Measurements from ENCODE around the gene KCNT2. TPM values are rescaled to one million over a fixed set of nuclear protein-coding genes. Genes with fewer than 3 reads are reported as not detected.
"Not testable (repeated sequence)": the region's sequence is repeated elsewhere in the genome, so short reads cannot be mapped to it uniquely, and the experiment has no call there.

The KCNT2 gene
- total RNA-seq, 2 experiments from 2014 or later = not detected

GRCh38 chr1:196312739-196313138, 295.5 kb downstream of the KCNT2 start:
- Mint-ChIP-seq H3K27ac (no peak overlapping the region), H3K4me1 (no peaks in the 10 kb centered on the region), H3K27me3 (no peaks in the 10 kb centered on the region), H3K9me3 (no peaks in the 10 kb centered on the region), H3K4me3 (no peak overlapping the region), H3K36me3 (no peaks in the 10 kb centered on the region)
- POLR2A ChIA-PET = no interaction called here
- ATAC-seq (ENCODE audit: low read depth) = no peak
- no peak for DNase-seq

DNA sequence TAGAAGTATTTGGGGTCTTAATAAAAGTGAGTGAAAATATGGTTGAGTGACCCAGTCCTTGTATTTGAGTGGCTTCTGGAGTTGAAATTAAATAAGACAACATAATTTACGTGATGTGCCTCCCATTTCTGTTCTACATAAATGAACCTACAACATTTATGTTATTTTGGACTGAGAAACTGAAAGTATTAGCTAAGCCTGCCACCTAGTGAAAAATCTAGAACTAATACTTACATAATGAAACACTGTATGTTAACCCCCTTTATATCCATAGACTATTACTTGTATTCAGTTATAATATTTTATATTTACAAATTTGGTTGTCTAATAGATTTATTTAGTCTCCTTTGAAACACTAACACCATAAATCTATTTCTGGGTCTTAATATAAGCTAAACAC, 298.9 kb downstream of the KCNT2 start:
- ATAC-seq (ENCODE audit: low read depth) (no peak), DNase-seq (no peak)
- no peak overlapping the region for H3K4me3 Mint-ChIP-seq
- POLR2A ChIA-PET = no interaction called here
- no peak overlapping the region for H3K27ac Mint-ChIP-seq
- no peaks in the 10 kb centered on the region for H3K27me3 Mint-ChIP-seq
- no peaks in the 10 kb centered on the region for H3K36me3 Mint-ChIP-seq
- no peaks in the 10 kb centered on the region for H3K9me3 Mint-ChIP-seq
- no peaks in the 10 kb centered on the region for H3K4me1 Mint-ChIP-seq

- no peak overlapping the region for H3K27ac Mint-ChIP-seq
- H3K4me1 Mint-ChIP-seq = no peaks in the 10 kb centered on the region
- no peaks in the 10 kb centered on the region for H3K9me3 Mint-ChIP-seq
- no peak overlapping the region for H3K4me3 Mint-ChIP-seq
- H3K36me3 Mint-ChIP-seq = no peaks in the 10 kb centered on the region
- ATAC-seq (ENCODE audit: low read depth) (no peak), DNase-seq (no peak)
- no peaks in the 10 kb centered on the region for H3K27me3 Mint-ChIP-seq
- POLR2A ChIA-PET = no interaction called here
Observed at GRCh38 chr1:196308176-196308575, 300.1 kb downstream of the KCNT2 start.

DNA sequence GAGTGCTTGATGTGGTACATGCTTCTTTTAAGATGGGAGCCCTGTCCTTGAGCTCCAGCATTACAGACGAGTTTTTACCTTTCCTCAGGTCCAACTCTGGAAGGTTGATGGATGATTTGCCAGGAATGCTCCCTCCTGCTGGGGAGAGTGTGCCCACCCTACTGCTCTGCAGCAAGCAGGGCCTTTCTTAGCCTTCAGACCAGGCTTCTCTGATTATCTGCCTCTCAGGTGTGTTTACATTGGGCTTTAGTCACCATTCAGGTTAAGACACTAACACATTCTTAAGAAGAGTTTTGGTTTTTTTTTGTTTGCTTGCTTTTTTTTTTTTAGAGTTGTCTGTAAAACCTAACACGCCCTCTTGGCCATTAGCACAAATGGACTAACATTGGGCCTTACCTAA, 301.8 kb downstream of the KCNT2 start:
- POLR2A ChIA-PET = no interaction called here
- H3K36me3 Mint-ChIP-seq = no peaks in the 10 kb centered on the region
- H3K9me3 Mint-ChIP-seq = no peaks in the 10 kb centered on the region
- H3K27ac Mint-ChIP-seq = no peak overlapping the region
- H3K4me1 Mint-ChIP-seq = no peaks in the 10 kb centered on the region
- H3K27me3 Mint-ChIP-seq = no peaks in the 10 kb centered on the region
- DNase-seq = no peak
- no peak overlapping the region for H3K4me3 Mint-ChIP-seq
- no peak for ATAC-seq (ENCODE audit: low read depth)

DNA sequence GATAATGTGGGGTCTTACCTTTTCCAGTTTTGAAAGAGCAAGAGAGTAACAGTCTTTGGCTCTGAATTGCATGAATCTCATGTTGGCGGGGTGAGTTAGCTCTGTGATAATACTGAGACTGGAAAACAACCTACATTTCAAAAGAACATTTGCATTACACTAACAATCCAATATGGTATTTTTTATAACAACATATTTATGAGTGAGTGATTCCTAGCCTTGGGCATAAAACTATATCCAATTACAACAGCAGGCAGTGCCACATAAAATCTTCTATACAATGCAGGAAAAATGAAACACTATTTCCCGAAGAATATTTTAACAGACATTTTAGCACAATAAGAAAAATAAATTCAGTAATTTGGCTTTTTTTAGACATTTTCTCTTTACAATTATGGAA, 303.0 kb downstream of the KCNT2 start:
- H3K4me1 Mint-ChIP-seq = no peaks in the 10 kb centered on the region
- DNase-seq = no peak
- ATAC-seq (ENCODE audit: low read depth) = no peak
- no peak overlapping the region for H3K27ac Mint-ChIP-seq
- H3K4me3 Mint-ChIP-seq = no peak overlapping the region
- H3K9me3 Mint-ChIP-seq = no peaks in the 10 kb centered on the region
- POLR2A ChIA-PET = no interaction called here
- H3K27me3 Mint-ChIP-seq = no peaks in the 10 kb centered on the region
- H3K36me3 Mint-ChIP-seq = no peaks in the 10 kb centered on the region

GRCh38 chr1:196302981-196303380, 305.3 kb downstream of the KCNT2 start:
- Mint-ChIP-seq H3K4me1 (no peaks in the 10 kb centered on the region), H3K27me3 (no peaks in the 10 kb centered on the region)
- no peak for ATAC-seq (ENCODE audit: low read depth)

DNA sequence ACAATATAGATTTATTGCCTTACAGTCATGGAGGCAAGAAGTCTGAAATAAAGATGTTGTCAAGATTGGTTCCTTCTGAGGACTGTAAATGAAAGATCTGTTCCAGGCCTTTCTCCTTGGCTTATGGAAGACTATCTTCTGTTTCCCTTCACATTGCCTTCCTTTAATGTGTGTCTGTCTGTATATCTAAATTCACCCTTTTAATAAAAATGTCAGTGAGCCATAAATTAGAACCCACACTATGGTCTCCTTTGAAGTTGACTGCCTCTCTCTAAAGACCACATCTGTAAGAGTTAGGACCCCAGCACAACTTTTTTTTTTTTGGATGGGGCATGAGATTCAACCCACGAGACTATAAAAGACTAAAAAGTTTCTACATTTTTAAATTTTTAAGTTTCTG, 305.8 kb downstream of the KCNT2 start:
- POLR2A ChIA-PET = no interaction called here
- Mint-ChIP-seq H3K36me3 (no peaks in the 10 kb centered on the region), H3K4me1 (no peaks in the 10 kb centered on the region), H3K4me3 (no peak overlapping the region), H3K27me3 (no peaks in the 10 kb centered on the region), H3K9me3 (no peaks in the 10 kb centered on the region), H3K27ac (no peak overlapping the region)
- ATAC-seq (ENCODE audit: low read depth) (no peak), DNase-seq (no peak)

More at GRCh38 chr1:196302981-196303380, 305.3 kb downstream of the KCNT2 start:
- no peaks in the 10 kb centered on the region for H3K36me3 Mint-ChIP-seq
- no peak overlapping the region for H3K27ac Mint-ChIP-seq
- H3K9me3 Mint-ChIP-seq = no peaks in the 10 kb centered on the region
- POLR2A ChIA-PET = no interaction called here
- DNase-seq = no peak
- H3K4me3 Mint-ChIP-seq = no peak overlapping the region

- no peaks in the 10 kb centered on the region for H3K4me1 Mint-ChIP-seq
- no peaks in the 10 kb centered on the region for H3K9me3 Mint-ChIP-seq
- H3K36me3 Mint-ChIP-seq = no peaks in the 10 kb centered on the region
- H3K27me3 Mint-ChIP-seq = no peaks in the 10 kb centered on the region
- H3K4me3 Mint-ChIP-seq = no peak overlapping the region
- H3K27ac Mint-ChIP-seq = no peak overlapping the region
- POLR2A ChIA-PET = no interaction called here
- DNase-seq (no peak), ATAC-seq (ENCODE audit: low read depth) (no peak)
Observed at GRCh38 chr1:196295766-196296165, 312.5 kb downstream of the KCNT2 start.

DNA sequence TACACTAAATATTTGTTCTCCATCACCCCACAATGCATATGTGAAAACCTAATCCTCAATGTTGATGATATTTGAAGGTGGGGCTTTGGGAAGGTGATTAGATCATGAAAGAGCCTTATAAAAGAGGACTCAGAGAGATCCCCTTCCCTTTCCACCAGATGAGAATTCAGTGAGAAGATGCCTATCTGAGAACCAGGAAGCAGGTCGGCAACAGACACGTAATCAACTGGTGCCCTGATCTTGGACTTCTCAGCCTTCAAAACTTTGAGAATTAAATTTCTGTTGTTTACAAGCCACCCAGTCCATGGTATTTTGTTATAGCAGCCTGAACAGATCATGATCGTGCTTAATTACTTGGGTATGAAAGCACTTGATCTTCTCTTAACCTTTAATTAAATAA, 329.4 kb downstream of the KCNT2 start:
- Mint-ChIP-seq H3K27ac (no peak overlapping the region), H3K27me3 (no peaks in the 10 kb centered on the region), H3K4me1 (no peaks in the 10 kb centered on the region), H3K9me3 (no peaks in the 10 kb centered on the region), H3K36me3 (no peaks in the 10 kb centered on the region), H3K4me3 (no peak overlapping the region)
- DNase-seq = no peak
- POLR2A ChIA-PET = no interaction called here
- no peak for ATAC-seq (ENCODE audit: low read depth)

- POLR2A ChIA-PET = no interaction called here
- Mint-ChIP-seq H3K9me3 (no peaks in the 10 kb centered on the region), H3K4me3 (no peak overlapping the region), H3K27me3 (no peaks in the 10 kb centered on the region), H3K4me1 (no peaks in the 10 kb centered on the region), H3K27ac (no peak overlapping the region), H3K36me3 (no peaks in the 10 kb centered on the region)
- ATAC-seq (ENCODE audit: low read depth) (no peak), DNase-seq (no peak)
Observed at GRCh38 chr1:196277860-196278259, 330.4 kb downstream of the KCNT2 start.

DNA sequence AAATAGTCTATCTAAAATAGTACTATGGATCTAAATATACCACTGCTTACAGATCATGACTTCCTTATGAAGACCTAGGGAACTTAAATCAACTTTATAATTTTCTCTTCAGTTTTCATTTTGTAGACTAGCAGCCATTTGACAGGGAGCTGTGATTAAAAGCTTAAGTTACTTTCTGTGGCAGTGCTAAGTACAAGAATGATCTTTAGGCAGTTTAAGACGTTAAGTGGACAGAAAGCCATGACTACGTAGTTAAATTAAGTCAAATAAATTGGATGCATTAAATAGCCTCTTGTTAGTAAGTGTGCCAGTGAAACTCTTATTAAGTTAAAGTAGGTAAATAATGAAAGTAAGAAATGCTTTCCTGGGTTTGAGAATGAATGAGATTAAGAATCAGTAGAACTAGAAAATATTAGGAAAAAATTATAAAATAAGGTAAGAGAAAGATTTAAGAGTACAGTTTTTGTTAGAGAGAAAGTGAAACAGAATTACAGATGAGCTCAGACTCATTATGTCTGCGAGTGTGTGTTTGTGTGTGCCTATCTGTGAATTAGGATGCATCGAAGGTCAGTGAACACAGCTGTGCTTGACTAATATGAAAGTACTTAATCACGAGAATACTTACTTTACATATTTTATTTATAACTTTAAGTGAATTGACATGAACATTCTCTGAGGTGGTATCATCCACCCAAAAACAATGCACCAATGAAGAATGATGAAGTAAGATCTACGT, 336.9 kb downstream of the KCNT2 start:
- no peak for ATAC-seq (ENCODE audit: low read depth)
- H3K4me1 Mint-ChIP-seq = no peaks in the 10 kb centered on the region

DNA sequence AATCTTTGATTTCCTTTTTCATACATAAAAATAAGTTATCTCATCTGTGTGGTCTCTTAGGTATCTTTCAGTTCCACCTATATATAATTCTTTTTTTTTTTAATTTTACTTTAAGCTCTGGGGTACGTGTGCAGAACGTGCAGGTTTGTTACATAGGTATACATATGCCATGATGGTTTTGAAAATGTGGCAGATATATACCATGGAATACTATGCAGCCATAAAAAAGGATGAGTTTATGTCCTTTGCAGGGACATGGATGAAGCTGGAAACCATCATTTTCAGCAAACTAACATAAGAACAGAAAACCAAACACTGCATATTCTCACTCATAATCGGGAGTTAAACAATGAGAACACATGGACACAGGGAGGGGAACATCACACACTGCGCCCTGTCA, 345.2 kb downstream of the KCNT2 start:
- ATAC-seq (ENCODE audit: low read depth); H3K36me3 Mint-ChIP-seq; H3K4me3 Mint-ChIP-seq; H3K27ac Mint-ChIP-seq; DNase-seq; H3K4me1 Mint-ChIP-seq; H3K27me3 Mint-ChIP-seq; H3K9me3 Mint-ChIP-seq; POLR2A ChIA-PET: not testable (repeated sequence)

More for the DNA sequence above, 336.9 kb downstream of the KCNT2 start:
- no peaks in the 10 kb centered on the region for H3K36me3 Mint-ChIP-seq
- POLR2A ChIA-PET = no interaction called here
- H3K9me3 Mint-ChIP-seq = no peaks in the 10 kb centered on the region
- no peak overlapping the region for H3K27ac Mint-ChIP-seq
- no peak for DNase-seq
- no peak overlapping the region for H3K4me3 Mint-ChIP-seq
- no peaks in the 10 kb centered on the region for H3K27me3 Mint-ChIP-seq

DNA sequence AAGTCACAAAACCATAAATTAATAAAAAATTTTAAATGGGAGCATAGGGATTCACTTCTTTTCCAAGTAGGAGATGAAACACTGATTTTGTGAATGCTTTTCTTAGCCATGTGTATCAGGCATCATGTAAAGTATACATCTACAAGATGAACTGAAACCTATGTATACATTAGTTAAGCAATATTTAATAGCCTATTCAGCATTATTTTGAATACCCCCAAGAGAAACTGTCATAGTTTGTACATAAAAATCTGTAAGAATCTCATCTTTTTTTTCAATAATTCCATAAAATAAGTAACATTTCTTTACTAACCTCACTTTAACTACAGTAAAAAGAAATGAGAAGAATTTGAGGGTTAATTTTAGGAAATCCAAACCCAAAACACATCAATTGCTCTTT, 348.0 kb downstream of the KCNT2 start:
- Mint-ChIP-seq H3K4me3 (no peak overlapping the region), H3K27me3 (no peaks in the 10 kb centered on the region), H3K9me3 (no peaks in the 10 kb centered on the region), H3K4me1 (no peaks in the 10 kb centered on the region), H3K27ac (no peak overlapping the region), H3K36me3 (no peaks in the 10 kb centered on the region)
- DNase-seq = no peak
- POLR2A ChIA-PET = no interaction called here
- ATAC-seq (ENCODE audit: low read depth) = no peak

DNA sequence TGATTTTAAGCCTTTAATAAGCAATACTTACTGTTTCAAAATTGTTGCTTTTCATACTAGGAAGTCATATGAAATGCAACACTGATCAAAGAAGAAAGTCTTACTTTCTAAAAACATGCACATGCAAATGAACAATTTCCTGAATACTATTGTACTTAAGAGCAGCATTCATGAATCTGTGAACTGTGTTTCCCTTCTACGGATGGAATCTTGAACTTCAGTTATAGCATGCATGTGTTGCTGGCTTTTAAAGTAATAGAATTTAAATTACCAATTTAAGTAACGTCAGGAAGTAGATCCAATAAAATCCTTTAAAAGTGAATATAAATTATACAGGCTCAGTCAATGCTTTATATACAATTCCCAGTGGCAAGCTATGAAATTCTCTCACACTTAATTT, 348.9 kb downstream of the KCNT2 start:
- Mint-ChIP-seq H3K27me3 (no peaks in the 10 kb centered on the region), H3K27ac (no peak overlapping the region), H3K9me3 (no peaks in the 10 kb centered on the region), H3K4me1 (no peaks in the 10 kb centered on the region), H3K36me3 (no peaks in the 10 kb centered on the region), H3K4me3 (no peak overlapping the region)
- POLR2A ChIA-PET = no interaction called here
- ATAC-seq (ENCODE audit: low read depth) = no peak
- DNase-seq = no peak

GRCh38 chr1:196255762-196256161, 352.5 kb downstream of the KCNT2 start:
- no peaks in the 10 kb centered on the region for H3K27me3 Mint-ChIP-seq
- H3K4me1 Mint-ChIP-seq = no peaks in the 10 kb centered on the region
- no peaks in the 10 kb centered on the region for H3K36me3 Mint-ChIP-seq
- ATAC-seq (ENCODE audit: low read depth) (no peak), DNase-seq (no peak)
- no peak overlapping the region for H3K27ac Mint-ChIP-seq
- POLR2A ChIA-PET = no interaction called here
- no peak overlapping the region for H3K4me3 Mint-ChIP-seq
- no peaks in the 10 kb centered on the region for H3K9me3 Mint-ChIP-seq
